RPMI7951 (cell line): ENCODE data around the gene ZNF439. TPM values are rescaled to one million over a fixed set of nuclear protein-coding genes. Genes with fewer than 3 reads are reported as not detected.
"Not testable (repeated sequence)": the region's sequence is repeated elsewhere in the genome, so short reads cannot be mapped to it uniquely, and the experiment has no call there.

Experiments
- DNase-seq: peaks from one replicate; pipeline ENCODE4 v3.0.0-alpha.2; 2012; ENCODE audit warnings: low read depth
- total RNA-seq: library from RNA; depleted of rRNA; stranded (reverse); fragments of >200 nt; shearing (Covaris generic); gene quantifications from 2 replicates; pipeline ENCODE4 v1.2.3, GENCODE V29; 2014; rRNA removed

The ZNF439 gene
- total RNA-seq, 1 experiment from 2014 or later: 11.1 TPM

- no peak for DNase-seq
Measured at GRCh38 chr19:11868188-11868587, 19.7 kb downstream of the ZNF439 start.

- DNase-seq: no peak
Measured at GRCh38 chr19:11872624-11873023, 24.1 kb downstream of the ZNF439 start.

GRCh38 chr19:11873762-11874161 is 25.2 kb downstream of the ZNF439 start:
- no peak for DNase-seq

- peak; percentile 10 for DNase-seq
Measured at GRCh38 chr19:11879687-11880266, 31.3 kb downstream of the ZNF439 start.

- no peak for DNase-seq
Measured at GRCh38 chr19:11880598-11880997, 32.1 kb downstream of the ZNF439 start.

GRCh38 chr19:11881151-11881800 is 32.8 kb downstream of the ZNF439 start:
- peak; percentile 58 for DNase-seq

- no peak for DNase-seq
Measured at GRCh38 chr19:11882606-11883005, 34.1 kb downstream of the ZNF439 start.

- no peak for DNase-seq
Measured at GRCh38 chr19:11887234-11887610, 38.7 kb downstream of the ZNF439 start.

GRCh38 chr19:11887611-11888531 is 39.3 kb downstream of the ZNF439 start, which contains the start of gene ZNF69:
Gene ZNF69, plus strand, starts transcription at chr19:11887782. Its CDS starts 142 bp downstream, at chr19:11887924.
- DNase-seq: peak; percentile 83

GRCh38 chr19:11889901-11890300 is 41.4 kb downstream of the ZNF439 start:
- not testable (repeated sequence) for DNase-seq

GRCh38 chr19:11890634-11891033 is 42.1 kb downstream of the ZNF439 start:
- no peak for DNase-seq

- DNase-seq: no peak
Measured at GRCh38 chr19:11894851-11895250, 46.3 kb downstream of the ZNF439 start.

- DNase-seq: no peak
Measured at GRCh38 chr19:11902228-11902627, 53.7 kb downstream of the ZNF439 start.

- DNase-seq: no peak
Measured at GRCh38 chr19:11905928-11906327, 57.4 kb downstream of the ZNF439 start.

GRCh38 chr19:11911937-11912336 is 63.4 kb downstream of the ZNF439 start:
- not testable (repeated sequence) for DNase-seq

GRCh38 chr19:11914417-11915051 is 66.0 kb downstream of the ZNF439 start:
- not testable (repeated sequence) for DNase-seq

Other genes with a start within 250 kb of the ZNF439 start
- gene ZNF823, start 109.8 kb upstream of the ZNF439 start, total RNA-seq: 7.9 and 11.5 TPM in 2 replicates
- gene ZNF441, start 81.7 kb upstream of the ZNF439 start, total RNA-seq: 5.4 and 8.6 TPM in 2 replicates
- gene ZNF491, start 50.2 kb upstream of the ZNF439 start, total RNA-seq: 1.9 and 2.5 TPM in 2 replicates
- gene ZNF440, start 34.5 kb upstream of the ZNF439 start, total RNA-seq: 6.7 and 6.8 TPM in 2 replicates
- 17.8 and 23.0 TPM in 2 replicates for gene ZNF69, start 39.1 kb downstream of the ZNF439 start, total RNA-seq
- gene ZNF700, start 76.4 kb downstream of the ZNF439 start, total RNA-seq: 10.4 and 13.5 TPM in 2 replicates
- 1.1 and 4.7 TPM in 2 replicates for gene ZNF763, start 116.3 kb downstream of the ZNF439 start, total RNA-seq
- 3.5 and 6.7 TPM in 2 replicates for gene ZNF433, start 187.0 kb downstream of the ZNF439 start, total RNA-seq
- 0.96 and 0.98 TPM in 2 replicates for gene ZNF878, start 204.2 kb downstream of the ZNF439 start, total RNA-seq
- gene ZNF844, start 216.0 kb downstream of the ZNF439 start, total RNA-seq: 3.5 and 5.2 TPM in 2 replicates